ENCODE results near the gene TAPBPL. TPM values are rescaled to one million over a fixed set of nuclear protein-coding genes. Genes with fewer than 3 reads are reported as not detected.
"Not testable (repeated sequence)": the region's sequence is repeated elsewhere in the genome, so short reads cannot be mapped to it uniquely, and the experiment has no call there.

The TAPBPL gene, protein sequence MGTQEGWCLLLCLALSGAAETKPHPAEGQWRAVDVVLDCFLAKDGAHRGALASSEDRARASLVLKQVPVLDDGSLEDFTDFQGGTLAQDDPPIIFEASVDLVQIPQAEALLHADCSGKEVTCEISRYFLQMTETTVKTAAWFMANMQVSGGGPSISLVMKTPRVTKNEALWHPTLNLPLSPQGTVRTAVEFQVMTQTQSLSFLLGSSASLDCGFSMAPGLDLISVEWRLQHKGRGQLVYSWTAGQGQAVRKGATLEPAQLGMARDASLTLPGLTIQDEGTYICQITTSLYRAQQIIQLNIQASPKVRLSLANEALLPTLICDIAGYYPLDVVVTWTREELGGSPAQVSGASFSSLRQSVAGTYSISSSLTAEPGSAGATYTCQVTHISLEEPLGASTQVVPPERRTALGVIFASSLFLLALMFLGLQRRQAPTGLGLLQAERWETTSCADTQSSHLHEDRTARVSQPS
- total RNA-seq (2014; rRNA removed; shearing (Covaris generic); ENCODE audit: low replicate concordance): 2.2 TPM in 1 of 2 replicates, not detected in the other

DNA sequence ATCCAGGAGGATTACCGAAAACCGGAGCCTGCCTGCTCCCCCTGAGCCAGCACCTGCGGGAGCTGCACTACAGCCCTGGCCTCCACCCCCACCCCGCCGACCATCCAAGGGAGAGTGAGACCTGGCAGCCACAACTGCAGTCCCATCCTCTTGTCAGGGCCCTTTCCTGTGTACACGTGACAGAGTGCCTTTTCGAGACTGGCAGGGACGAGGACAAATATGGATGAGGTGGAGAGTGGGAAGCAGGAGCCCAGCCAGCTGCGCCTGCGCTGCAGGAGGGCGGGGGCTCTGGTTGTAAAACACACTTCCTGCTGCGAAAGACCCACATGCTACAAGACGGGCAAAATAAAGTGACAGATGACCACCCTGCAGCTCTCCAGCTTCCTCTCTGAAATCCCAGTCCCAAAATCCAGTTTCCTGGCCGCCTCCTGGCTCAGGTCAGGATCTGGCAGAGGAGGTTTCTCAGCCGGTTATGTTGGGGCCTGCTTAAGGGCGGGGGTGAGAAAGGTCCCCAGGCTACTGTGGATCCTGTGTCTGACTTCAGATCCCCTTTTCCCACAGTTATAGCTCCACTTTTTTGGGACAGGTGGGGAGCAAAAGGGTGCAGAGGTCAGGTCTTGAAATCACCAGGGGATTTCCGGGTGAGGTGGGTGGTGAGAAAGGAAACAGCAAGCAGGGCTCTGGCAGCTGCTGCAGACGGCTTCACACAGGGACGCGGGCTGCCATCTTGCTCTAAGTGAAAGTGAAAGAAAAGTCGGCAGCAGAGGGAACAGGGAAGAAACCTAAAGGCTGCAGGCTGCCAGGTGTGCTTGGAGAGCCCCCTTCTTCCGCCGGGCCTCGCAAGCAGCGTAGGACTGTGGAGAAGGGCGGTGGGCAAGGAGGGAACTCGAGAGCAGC, at the start of gene TAPBPL:
Gene TAPBPL (plus strand): TSS at position 695 of the 897 bp plus-strand sequence. CDS start 207 bp downstream, outside the sequence.
- H3K9me3 ChIP-seq: no peaks in the 10 kb centered on the region
- no peaks in the 10 kb centered on the region; the same call in 1 of the 2 replicates for H3K36me3 ChIP-seq
- H3K27me3 ChIP-seq: no peaks in the 10 kb centered on the region
- DNase-seq: peak; percentile 74
- peak within 1 kb of the TSS; percentile 60 for H3K4me3 ChIP-seq

DNA sequence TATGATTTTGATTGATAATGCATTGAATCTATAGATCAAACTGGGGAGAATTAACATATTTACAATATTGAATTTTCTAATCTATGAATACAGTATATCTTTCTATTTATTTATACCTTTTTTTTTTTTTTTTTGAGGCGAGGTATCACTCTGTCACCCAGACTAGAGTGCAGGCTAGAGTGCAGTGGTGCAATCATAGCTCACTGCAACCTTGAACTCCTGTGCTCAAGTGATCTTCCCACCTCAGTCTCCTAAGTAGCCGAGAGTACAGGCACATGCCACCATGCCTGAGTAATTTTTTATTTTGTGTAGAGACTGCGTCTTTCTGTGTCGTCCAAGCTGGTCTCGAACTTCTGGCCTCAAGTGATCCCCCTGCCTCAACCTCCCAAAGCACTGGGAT, 47.5 kb upstream of the TAPBPL start:
- no peak for DNase-seq
- Histone ChIP-seq H3K9me3 (peaks cover 12% of the 10 kb centered on the region), H3K36me3 (peaks cover 65% of the 10 kb centered on the region), H3K4me3 (no peak overlapping the region), H3K27me3 (no peaks in the 10 kb centered on the region)

DNA sequence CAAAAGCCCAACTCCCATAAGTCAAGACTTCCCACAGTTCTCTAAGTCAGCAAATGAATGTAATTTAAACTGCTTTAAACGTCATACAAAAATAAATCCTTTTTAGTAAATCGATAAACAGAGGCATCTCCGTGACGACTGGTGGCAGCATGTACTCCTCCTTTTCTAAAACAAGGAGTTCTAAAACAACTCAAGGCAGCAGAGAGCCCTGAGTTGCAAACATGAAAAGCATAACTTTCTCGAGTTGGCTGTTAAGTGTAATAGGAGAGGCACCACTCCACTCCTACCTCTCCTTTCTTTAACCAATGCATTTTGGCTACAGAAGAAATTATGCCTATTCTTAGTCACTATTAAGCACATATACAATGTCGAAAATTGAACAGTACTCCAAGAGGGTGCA, 45.9 kb upstream of the TAPBPL start:
- DNase-seq: no peak
- Histone ChIP-seq H3K9me3 (peaks cover 12% of the 10 kb centered on the region), H3K36me3 (peaks cover 67% of the 10 kb centered on the region), H3K27me3 (no peaks in the 10 kb centered on the region), H3K4me3 (no peak overlapping the region)

DNA sequence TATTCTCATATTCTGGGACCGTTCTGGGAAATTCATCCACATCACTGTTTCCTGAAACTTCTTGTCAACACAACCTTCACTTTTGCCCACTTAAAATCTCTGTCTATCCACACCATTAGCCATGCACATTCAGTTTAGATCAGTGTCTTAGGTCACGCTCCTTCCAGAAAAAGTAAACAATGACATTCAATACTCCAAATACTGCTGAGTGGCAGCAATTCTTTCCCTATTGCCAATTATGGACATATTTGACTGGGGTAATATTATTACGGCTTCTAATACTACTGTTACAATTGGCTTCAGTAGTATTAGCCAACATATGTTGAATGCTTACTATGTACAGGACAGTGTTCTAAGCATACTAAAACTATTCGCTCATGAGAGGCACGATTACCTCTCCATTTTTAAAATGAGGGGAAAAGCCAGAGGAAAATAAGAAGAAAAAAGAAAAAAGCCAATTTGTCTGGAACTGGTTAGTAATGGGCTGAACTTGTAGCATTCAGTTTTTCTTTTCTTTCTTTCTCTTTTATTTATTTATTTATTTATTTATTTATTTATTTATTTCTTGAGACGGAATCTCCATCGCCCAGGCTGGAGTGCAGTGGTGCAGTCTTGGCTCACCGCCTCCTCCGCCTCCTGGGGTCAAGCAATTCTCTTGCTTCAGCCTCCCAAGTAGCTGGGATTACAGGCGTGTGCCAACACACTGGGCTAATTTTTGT, 44.4 kb upstream of the TAPBPL start:
- peaks cover 12% of the 10 kb centered on the region for H3K9me3 ChIP-seq
- H3K36me3 ChIP-seq: peaks cover 70% of the 10 kb centered on the region
- no peak for DNase-seq
- H3K4me3 ChIP-seq: no peak overlapping the region
- no peaks in the 10 kb centered on the region for H3K27me3 ChIP-seq

DNA sequence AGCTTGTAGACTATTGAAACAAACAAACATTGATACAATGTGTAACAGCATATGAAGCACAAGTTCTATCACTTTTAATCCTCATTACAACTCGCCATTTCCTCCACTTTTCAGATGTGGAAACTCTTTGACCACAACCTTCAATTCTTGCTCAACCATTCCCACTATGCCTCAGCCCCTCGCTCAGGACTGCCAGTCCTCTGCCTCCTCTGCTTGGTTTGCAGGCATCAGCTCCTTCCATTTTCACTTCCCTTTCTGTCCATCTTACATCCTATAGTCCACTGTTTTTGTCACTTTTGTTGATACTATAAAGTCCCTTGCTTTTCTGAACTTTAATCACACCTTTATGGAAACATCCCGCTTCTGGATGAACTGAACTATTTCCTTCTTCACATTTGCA, 35.2 kb upstream of the TAPBPL start:
- no peak for DNase-seq
- Histone ChIP-seq H3K27me3 (no peaks in the 10 kb centered on the region), H3K9me3 (no peaks in the 10 kb centered on the region), H3K4me3 (no peak overlapping the region), H3K36me3 (peaks cover 23% of the 10 kb centered on the region)

DNA sequence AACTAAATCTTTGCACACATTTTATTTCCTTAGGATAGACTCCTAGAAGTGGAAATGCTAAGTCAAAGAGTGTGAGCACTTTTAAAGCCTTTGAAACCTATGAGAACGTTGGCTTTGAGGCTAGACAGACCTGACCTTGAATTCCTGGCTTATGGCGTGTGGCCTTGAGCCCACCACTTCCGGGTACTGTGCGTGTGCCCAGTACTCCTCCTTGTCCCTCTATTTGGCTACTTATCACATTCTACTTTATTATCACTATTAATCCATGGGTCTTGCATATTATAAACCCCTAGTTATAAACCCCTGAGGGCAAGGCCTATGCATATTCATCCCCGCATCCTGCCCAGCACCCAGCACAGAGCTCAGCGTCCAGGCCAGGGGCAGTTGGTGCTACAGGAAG, 33.0 kb upstream of the TAPBPL start:
- DNase-seq: no peak
- no peaks in the 10 kb centered on the region for H3K9me3 ChIP-seq

DNA sequence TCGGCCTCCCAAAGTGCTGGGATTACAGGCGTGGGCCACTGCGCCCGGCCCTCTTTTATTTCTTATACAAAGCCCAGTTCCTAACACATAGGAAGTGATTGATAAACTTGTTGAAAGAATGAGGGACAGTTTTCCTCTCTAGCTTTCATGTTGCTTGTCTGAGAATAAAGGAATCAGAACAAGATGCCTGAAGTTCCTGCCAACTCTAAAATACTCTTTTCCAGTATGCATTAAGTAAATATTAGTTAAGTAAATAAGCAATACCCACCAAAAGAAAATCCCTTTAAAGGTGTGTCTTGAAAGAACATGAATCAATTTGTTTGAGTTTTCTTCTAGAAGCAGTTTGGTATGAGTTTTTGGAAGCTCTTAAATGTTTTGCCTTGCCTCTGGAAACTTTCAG, 31.5 kb upstream of the TAPBPL start:
- Histone ChIP-seq H3K4me3 (no peak overlapping the region), H3K36me3 (peaks cover 4% of the 10 kb centered on the region; the same call in 1 of the 2 replicates), H3K9me3 (no peaks in the 10 kb centered on the region), H3K27me3 (no peaks in the 10 kb centered on the region)
- DNase-seq: no peak

More for the DNA sequence above, 33.0 kb upstream of the TAPBPL start:
- no peaks in the 10 kb centered on the region for H3K27me3 ChIP-seq
- H3K4me3 ChIP-seq: no peak overlapping the region
- H3K36me3 ChIP-seq: peaks cover 14% of the 10 kb centered on the region

DNA sequence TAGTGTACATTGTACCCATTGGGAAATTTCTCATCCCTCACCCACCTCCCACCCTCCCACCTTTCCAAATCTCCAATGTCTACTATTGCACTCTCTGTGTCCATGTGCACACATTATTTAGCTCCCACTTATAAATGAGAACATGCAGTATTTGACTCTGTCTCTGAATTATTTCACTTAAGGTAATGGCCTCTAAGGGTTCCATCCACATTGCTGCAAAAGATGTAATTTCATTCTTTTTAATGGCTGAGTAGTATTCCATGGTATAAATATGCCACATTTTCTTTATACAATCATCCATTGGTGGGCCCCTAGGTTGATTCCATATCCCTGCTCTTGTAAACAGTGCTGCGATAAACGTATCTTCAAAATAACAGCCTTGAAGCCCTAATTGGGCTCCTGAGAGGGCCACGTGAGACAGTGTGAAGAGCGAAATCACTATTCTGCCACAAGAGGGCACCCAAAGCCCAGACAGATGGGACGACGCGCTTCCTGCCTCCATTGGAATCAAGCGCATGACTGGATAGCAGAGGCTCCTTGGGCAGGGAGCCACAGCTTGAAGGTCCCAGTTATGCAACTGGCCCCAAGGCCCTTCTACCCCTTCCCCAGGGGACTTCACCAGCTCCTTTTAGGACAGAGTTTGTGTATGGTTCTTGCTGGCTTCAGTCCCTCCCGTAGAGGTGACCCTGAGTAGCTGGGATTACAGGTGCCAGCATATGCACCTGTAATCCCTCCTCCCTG, 28.4 kb upstream of the TAPBPL start:
- H3K36me3 ChIP-seq: no peaks in the 10 kb centered on the region
- peak; percentile 76 for DNase-seq
- H3K27me3 ChIP-seq: no peaks in the 10 kb centered on the region
- no peaks in the 10 kb centered on the region for H3K9me3 ChIP-seq
- H3K4me3 ChIP-seq: no peak overlapping the region

DNA sequence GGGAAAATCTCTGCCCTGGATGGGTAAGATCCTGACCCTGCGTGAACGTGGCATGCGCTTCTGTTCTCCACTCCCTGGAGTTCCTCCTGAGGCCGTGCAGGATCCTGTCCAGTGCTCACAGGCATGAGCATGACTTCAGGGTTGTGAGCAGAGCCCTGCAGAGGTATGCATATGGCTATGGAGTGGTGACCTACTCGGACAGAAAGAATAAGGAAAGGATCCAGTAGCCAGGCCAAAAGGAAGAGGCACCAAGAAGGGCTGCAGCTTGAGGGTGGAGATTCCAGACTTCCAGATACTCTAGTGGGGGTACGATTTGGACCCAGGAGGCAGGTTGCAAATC, 27.9 kb upstream of the TAPBPL start:
- Histone ChIP-seq H3K36me3 (no peaks in the 10 kb centered on the region), H3K9me3 (no peaks in the 10 kb centered on the region)
- no peak for DNase-seq

DNA sequence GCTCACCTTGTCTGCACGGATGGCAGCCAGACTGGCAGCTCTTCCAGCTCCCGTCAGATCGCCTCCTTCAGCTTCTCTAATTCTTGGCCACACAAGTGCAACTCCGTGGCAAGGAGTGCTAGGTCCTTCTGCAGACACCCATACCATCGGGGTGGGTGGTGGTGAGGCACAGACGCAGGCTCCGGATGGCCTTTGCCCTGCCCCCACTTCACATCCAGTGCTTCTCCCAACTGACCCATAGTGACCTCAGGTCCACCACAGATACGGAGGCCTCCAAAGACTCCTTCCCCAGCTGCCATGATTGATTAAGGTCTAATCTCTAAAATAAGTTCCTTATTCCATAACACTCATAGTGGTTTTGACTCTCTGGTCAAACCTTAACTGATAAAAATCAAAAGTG, 27.0 kb upstream of the TAPBPL start:
- Histone ChIP-seq H3K4me3 (no peak overlapping the region), H3K27me3 (no peaks in the 10 kb centered on the region), H3K9me3 (no peaks in the 10 kb centered on the region), H3K36me3 (no peaks in the 10 kb centered on the region)
- no peak for DNase-seq

More for the DNA sequence above, 27.9 kb upstream of the TAPBPL start:
- Histone ChIP-seq H3K27me3 (no peaks in the 10 kb centered on the region), H3K4me3 (no peak overlapping the region)

DNA sequence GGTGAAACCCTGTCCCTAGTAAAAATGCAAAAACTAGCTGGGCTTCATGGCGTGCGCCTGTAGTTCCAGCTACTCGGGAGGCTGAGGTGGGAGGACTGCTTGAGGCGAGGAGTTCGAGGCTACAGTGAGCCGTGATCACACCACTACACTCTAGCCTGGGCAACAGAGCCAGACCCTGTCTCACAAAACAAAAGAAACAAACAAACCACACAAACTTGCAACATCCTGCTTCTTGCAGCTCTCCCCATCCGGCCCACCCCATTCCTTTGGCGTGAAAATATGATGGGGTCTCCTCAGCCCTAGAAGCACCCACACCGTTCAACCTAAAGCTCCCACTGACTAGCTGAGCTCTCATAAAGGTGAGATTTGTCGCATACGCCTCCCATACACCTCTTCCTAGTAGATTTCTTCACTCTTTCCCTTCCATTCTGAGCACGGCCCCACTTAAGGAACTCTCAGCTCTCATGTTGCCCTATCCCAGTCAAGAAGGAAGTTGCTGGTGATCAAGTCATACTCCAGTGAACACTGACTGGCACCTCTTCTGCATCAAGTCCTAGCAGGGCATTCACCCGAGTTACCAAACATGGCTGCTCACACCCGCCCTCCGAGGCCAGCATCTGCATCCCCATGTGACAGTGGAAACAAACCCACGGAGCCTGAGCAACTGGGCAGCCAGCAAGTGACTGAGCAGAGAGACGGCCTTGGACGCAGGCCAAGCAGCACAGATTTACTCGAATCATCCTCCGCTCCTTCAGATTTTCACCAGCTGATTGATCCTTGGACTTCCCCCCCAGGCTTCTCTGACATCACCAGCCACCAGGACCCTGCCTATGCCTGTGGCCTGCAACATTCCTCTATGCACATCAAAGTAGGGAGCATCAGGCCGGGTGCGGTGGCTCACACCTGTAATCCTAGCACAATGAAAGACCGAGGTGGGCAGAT, 26.0 kb upstream of the TAPBPL start:
- DNase-seq: no peak
- no peaks in the 10 kb centered on the region for H3K27me3 ChIP-seq
- H3K36me3 ChIP-seq: no peaks in the 10 kb centered on the region
- no peaks in the 10 kb centered on the region for H3K9me3 ChIP-seq
- H3K4me3 ChIP-seq: no peak overlapping the region

DNA sequence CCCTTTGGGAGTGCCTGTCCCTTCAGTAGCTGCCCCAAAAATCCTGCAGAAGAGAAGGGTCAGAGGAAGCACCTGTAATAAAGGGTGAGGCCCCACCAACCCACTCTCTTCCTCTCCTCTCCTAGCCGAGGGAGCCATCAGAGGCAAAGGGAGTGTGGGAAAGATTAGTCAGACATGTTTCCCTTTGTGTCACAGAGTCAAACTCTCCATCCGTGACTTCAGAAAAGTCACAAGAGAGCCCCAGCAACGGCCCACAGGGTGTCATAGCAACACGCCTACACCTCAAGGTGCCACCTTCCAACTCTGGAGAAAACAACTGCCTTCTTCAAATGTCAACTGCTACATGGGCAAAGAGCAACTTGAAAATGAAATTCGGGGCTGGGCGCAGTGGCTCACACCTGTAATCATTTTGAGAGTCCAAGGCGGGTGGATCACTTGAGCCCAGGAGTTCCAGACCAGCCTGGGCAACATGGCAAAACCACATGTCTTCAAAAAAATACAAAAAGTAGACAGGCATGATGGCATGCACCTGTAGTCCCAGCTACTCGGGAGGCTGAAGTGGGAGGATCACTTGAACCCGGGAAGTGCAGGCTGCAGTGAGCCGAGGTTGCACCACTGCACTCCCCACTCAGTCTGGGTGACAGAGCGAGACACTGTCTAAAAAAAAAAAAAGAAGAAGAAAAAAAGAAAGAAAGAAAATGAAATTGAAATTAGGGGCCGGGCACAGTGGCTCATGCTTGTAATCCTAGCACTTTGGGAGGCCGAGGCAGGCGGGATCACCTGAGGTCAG, 24.8 kb upstream of the TAPBPL start:
- Histone ChIP-seq H3K36me3 (no peaks in the 10 kb centered on the region), H3K27me3 (no peaks in the 10 kb centered on the region), H3K4me3 (no peak overlapping the region), H3K9me3 (no peaks in the 10 kb centered on the region)
- no peak for DNase-seq

DNA sequence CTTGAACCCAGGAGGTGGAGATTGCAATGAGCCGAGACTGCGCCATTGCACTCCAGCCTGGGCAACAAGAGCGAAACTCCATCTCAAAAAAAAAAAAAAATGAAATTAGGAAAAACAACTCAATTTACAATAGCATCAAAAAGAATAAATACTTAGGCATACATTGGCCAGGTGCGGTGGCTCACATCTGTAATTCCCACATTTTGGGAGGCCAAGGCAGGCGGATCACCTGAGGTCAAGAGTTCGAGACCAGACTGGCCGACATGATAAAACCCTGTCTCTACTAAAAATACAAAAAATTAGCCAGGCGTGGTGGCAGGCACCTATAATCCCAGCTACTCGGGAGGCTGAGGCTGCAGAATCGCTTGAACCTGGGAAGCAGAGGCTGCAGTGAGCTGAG, 24.0 kb upstream of the TAPBPL start:
- DNase-seq, H3K27me3 ChIP-seq, H3K9me3 ChIP-seq, H3K36me3 ChIP-seq, H3K4me3 ChIP-seq: not testable (repeated sequence)

DNA sequence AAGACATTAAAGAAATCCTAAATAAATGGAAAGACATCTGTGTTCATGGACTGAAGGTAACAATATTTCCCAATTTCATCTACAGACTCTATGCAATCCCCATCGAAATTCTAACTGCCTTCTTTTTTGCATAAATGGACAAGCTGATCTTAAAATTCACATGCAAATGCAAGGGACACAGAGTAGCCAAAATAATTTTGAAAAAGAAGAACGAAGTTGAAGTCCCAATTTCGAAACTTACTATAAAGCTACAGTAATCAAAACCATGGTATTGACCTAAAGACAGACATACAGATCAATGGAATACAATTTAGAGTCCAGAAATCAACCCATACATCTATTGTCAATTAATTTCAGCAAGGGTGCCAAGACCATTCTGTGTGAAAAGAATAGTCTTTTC, 23.5 kb upstream of the TAPBPL start:
- H3K36me3 ChIP-seq: no peaks in the 10 kb centered on the region
- H3K9me3 ChIP-seq: no peaks in the 10 kb centered on the region
- no peak overlapping the region for H3K4me3 ChIP-seq
- no peak for DNase-seq
- no peaks in the 10 kb centered on the region for H3K27me3 ChIP-seq
